Measurements from ENCODE around the gene ADRM1. TPM values are rescaled to one million over a fixed set of nuclear protein-coding genes. Genes with fewer than 3 reads are reported as not detected.

ADRM1 gene
- total RNA-seq, 1 donor from 2014 or later = 179 TPM

DNA sequence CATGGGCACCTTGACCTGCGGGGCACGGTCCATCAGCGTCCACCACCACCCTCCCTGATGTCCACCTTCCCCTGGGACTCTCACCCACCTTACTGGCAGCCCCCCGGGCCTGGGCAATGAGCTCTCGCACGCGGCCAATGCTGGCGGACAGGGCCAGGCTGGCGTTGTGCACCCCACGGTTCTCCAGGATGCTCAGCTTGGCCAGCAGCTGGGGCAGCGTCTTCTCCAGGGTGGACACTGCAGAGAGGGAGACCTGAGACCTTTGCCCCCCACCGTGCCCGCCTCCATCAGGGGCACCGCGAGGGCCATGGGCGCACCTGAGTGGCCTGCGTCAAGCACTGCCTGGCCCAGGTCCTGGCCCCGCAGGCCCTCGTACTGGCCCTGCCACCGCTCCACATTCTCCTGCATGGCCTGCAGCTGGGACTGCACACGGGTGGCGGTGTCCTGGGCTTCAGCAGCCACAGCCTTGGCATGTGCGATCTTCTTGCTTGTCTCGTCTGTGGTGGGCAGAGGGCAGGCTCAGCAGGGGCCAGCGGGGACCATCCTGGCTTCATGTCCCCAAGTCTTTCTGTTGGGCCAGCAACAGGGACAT, 12.0 kb downstream of the ADRM1 start:
- no peak overlapping the region for H3K4me3 Mint-ChIP-seq
- no peaks in the 10 kb centered on the region for H3K4me1 Mint-ChIP-seq
- no peaks in the 10 kb centered on the region for H3K27me3 Mint-ChIP-seq

DNA sequence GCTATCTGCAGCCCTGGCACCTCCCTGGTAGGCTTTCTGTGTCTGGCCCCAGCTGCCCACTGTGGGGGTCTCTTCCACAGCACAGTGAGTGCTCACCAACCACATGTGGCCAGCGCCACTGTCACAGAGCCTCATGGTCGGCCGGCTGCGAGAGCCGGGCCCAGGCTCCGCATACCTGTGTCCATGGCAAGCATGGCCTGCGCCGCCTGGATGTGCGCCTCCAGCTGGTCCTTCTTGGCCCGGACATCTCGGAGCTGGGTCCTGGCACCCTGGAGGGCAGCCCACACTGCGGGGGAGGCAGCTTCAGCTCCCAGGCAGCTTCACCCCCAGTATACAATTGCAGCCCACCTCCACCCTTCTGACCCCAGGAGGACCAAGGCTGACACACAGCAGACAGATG, 13.0 kb downstream of the ADRM1 start:
- Mint-ChIP-seq H3K4me3 (no peak overlapping the region), H3K9me3 (no peaks in the 10 kb centered on the region), H3K27ac (no peak overlapping the region), H3K4me1 (no peaks in the 10 kb centered on the region), H3K36me3 (ENCODE audit: low read depth) (no peaks in the 10 kb centered on the region), H3K27me3 (no peaks in the 10 kb centered on the region)
- no peak for DNase-seq
- intact Hi-C loops (cut with micrococcal nuclease) = no loop called here

More for the DNA sequence above, 12.0 kb downstream of the ADRM1 start:
- intact Hi-C loops (cut with micrococcal nuclease) = no loop called here
- Mint-ChIP-seq H3K9me3 (no peaks in the 10 kb centered on the region), H3K36me3 (ENCODE audit: low read depth) (no peaks in the 10 kb centered on the region), H3K27ac (no peak overlapping the region)
- no peak for DNase-seq

DNA sequence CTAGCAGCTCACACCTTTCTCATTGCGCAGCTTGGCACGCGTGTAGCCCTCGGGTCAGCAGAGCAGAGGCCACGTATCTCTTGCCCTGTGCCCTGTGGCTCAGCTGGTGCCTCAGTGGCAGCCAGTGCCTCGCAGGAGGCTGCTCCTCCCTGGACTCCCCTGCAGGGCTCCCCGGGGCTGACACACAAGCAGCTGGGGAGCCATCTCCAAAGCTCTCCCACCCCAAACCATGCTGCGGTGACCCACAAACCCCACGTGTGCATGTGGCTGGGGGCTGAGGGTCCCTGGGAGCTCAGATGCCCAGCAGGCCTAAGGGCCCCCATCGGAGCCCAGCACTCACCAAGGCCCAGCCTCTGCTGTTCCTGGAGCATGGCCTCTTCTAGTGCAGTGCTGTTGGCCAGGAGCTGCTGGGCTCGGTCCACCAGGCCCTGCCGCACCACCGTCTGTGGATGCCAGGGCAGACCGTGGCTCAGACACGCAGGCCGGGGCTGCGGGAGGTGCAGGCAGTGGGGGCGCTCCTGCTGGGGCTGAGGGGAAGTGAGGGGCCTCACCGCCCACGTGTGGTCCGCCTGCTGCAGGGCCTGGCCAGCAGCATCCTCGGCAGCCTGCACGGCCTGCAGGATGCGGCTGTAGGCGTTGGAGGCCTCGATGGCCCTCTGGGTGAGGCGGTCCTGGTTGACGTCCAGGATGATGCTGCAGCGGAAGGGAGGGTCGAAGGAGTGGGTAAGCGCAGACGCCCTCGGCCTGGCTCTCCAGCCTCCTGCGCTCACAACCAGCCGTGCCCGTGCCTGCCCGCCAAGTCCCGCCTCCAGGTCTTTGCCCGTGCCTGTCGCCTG, 13.8 kb downstream of the ADRM1 start:
- no peaks in the 10 kb centered on the region for H3K27me3 Mint-ChIP-seq
- no peaks in the 10 kb centered on the region for H3K36me3 Mint-ChIP-seq (ENCODE audit: low read depth)
- no peaks in the 10 kb centered on the region for H3K4me1 Mint-ChIP-seq
- no peak for DNase-seq
- no peaks in the 10 kb centered on the region for H3K9me3 Mint-ChIP-seq
- no peak overlapping the region for H3K4me3 Mint-ChIP-seq
- H3K27ac Mint-ChIP-seq = no peak overlapping the region
- intact Hi-C loops (cut with micrococcal nuclease) = no loop called here

DNA sequence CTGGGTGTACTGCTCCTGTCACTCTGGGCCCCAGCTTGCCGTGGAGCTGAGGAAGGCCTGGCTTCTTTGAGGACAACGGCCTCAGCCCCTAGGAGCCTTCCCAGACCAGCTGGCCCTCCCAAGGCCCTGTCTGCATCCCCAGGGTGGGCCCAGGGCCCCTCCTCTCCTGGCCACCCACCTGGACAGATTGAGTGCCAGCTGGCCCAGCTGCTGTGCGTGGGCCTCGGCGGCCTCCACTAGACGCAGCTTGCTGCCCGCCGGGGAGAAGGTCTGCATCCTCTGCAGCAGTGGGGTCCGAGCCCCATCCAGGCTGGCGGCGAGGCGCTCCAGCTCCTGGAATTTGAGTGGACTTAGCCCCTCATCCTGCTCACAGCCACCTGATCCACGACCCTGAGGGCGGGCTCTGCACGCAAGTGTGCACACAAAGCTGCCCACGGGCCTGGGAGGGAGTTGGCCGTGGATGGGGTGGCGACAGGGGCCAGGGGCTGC, 14.4 kb downstream of the ADRM1 start:
- intact Hi-C loops (cut with micrococcal nuclease) = no loop called here
- no peak for DNase-seq
- H3K4me3 Mint-ChIP-seq = no peak overlapping the region
- no peaks in the 10 kb centered on the region for H3K27me3 Mint-ChIP-seq
- H3K4me1 Mint-ChIP-seq = no peaks in the 10 kb centered on the region
- H3K9me3 Mint-ChIP-seq = no peaks in the 10 kb centered on the region
- H3K27ac Mint-ChIP-seq = no peak overlapping the region
- no peaks in the 10 kb centered on the region for H3K36me3 Mint-ChIP-seq (ENCODE audit: low read depth)

DNA sequence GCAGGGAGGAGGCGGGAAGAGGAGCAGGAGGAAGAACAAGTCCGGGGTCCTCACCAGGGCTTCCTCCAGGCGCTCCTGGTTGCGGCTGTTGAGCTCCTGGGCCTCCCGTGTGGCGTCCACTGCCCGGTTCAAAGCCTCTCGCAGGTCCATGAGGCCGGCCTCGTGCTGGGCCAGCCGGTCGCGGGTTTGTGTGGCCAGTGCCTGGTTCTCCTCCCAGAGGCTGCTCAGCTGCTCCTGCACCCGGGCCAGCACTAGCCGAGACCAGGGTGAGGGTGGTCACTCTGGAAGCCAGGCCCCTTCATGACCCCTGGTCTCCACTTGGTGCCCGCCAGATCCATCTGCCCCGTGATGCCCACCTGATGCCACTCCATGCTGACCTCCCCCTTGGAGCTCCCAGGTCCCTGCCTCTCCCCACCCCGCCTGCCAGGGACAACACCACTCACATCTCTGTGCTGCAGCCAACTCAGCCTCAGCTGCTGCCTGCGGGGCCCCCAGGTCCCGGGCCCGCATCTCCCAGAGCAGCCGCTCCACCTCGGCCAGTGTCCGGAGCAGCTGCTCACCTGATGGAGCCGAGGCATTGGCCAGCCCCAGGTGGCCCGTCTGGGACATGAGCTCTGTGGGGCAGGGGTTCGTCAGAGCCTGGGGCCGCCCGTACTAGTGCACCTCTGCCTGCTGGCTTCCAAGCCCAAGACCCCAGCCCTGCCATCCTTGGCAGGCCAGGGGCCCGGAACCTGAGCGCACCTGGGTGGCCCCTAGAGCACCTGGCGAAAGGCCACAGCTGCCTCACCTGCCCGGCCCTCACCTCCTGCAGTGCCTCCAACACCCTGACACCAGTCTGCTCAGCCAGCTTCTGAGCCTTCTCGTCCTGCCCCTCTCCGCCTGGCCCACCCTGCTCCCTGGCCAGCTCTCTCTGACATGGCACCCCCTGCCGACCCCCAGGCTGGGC, 15.9 kb downstream of the ADRM1 start:
- H3K36me3 Mint-ChIP-seq (ENCODE audit: low read depth) = no peaks in the 10 kb centered on the region
- DNase-seq = no peak
- no peaks in the 10 kb centered on the region for H3K4me1 Mint-ChIP-seq
- H3K27ac Mint-ChIP-seq = no peak overlapping the region
- H3K9me3 Mint-ChIP-seq = no peaks in the 10 kb centered on the region
- intact Hi-C loops (cut with micrococcal nuclease) = no loop called here
- no peak overlapping the region for H3K4me3 Mint-ChIP-seq
- H3K27me3 Mint-ChIP-seq = no peaks in the 10 kb centered on the region

DNA sequence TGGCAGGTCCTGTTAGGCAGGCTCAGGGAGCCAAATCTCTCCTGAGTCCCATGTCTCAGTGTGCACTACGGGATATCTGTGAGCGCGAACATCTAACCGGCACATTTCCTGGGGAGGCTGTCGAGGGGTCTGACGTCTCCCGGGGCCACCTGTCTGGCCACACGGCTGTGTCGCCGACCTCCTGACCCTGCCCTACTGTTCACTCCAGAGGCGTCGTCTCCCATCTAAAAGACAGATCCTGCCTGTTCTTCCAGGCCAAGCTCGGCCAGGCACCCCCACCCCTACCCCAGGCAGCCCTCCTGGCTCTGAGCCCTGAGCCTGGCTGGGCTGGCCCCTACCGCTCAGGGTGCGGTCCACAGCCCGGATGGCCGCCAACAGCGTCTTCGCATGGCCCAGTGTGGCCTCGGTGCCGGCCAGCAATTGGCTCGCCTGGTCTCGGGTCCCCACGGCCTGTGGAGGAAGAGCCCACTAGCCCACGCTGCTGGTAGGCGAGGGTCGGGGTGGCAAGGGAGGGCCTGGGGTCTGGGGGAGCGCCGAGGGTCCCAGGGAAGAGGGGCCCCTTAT, 16.6 kb downstream of the ADRM1 start:
- intact Hi-C loops (cut with micrococcal nuclease) = no loop called here
- Mint-ChIP-seq H3K4me3 (no peak overlapping the region), H3K27ac (no peak overlapping the region), H3K27me3 (no peaks in the 10 kb centered on the region), H3K36me3 (ENCODE audit: low read depth) (no peaks in the 10 kb centered on the region), H3K4me1 (no peaks in the 10 kb centered on the region), H3K9me3 (no peaks in the 10 kb centered on the region)
- no peak for DNase-seq

DNA sequence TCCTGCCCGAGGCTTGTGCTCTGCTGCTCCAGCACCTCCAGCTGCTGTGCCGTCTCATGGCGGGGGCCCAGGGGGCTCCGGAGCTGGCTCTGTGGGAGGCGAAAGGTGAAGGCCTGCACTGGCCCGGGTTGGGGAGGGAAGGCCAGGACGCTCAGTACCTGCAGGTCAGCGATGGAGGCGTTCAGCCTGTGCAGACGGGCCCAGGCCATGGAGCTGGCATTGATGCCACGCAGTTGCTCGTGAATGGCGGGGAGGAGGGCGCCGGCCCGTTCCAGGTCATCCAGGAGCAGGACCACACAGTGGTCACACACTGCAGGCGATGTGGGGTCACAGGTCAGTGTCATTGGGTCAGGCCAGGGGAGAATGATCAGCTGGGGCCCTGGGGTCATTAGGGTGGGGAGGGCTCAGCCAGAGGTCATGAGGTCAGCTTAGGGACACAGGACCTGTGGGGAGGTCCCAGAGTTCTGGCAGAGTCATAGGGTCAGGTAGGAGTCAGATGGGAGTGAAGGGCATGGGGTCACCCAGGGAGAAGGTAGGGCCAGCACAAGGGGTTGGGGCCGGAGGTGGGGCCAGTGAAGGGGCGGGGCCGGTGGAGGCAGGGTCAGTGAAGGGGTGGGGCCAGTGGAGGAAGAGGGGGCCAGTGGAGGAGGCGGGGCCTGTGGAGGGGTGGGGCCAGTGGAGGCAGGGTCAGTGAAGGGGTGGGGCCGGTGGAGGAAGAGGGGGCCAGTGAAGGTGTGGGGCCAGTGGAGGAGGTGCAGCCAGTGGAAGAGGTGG, 18.0 kb downstream of the ADRM1 start:
- no peak for DNase-seq
- H3K9me3 Mint-ChIP-seq = no peaks in the 10 kb centered on the region
- no peaks in the 10 kb centered on the region for H3K36me3 Mint-ChIP-seq (ENCODE audit: low read depth)
- H3K27me3 Mint-ChIP-seq = no peaks in the 10 kb centered on the region
- no peak overlapping the region for H3K4me3 Mint-ChIP-seq
- H3K27ac Mint-ChIP-seq = no peak overlapping the region
- no peaks in the 10 kb centered on the region for H3K4me1 Mint-ChIP-seq
- intact Hi-C loops (cut with micrococcal nuclease) = no loop called here

DNA sequence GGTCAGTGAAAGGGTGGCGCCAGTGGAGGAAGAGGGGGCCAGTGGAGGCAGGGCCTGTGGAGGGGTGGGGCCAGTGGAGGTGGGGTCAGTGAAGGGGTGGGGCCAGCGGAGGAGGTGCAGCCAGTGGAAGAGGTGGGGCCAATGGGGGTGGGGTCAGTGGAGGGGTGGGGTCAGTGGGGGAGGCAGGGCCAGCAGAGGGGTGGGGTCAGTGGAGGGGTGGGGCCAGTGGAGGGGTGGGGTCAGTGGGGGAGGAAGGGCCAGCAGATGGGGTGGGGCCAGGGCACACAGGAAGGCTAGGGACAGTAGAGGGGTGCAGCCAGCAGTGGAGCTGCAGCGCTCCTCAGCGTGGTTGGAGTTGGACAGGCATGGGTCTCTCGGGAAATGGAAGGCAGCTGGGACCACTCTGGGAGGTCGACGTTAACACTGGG, 18.7 kb downstream of the ADRM1 start:
- intact Hi-C loops (cut with micrococcal nuclease) = no loop called here
- DNase-seq = no peak
- Mint-ChIP-seq H3K36me3 (ENCODE audit: low read depth) (no peaks in the 10 kb centered on the region), H3K4me3 (no peak overlapping the region), H3K9me3 (no peaks in the 10 kb centered on the region), H3K27me3 (no peaks in the 10 kb centered on the region), H3K27ac (no peak overlapping the region), H3K4me1 (no peaks in the 10 kb centered on the region)

DNA sequence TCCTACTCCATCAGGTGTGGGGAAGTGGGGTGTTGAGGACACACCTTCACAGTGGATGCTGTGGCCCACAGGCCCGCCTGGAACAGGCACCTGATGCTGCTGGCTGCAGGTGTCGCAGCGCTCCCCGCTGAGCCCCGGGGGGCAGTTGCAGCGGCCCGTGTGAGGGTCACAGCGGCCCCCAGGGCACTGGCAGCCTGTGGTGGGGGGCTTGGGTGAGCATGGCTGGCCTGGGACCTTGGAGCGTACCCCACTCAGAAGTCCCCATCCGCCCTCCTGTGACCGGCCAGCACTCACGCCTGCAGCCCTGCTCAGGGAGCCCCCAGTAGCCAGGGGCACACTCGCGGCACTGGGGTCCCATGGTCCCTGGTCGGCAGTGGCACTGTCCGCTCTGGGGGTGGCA, 19.2 kb downstream of the ADRM1 start:
- no peak for DNase-seq
- Mint-ChIP-seq H3K4me3 (no peak overlapping the region), H3K27me3 (no peaks in the 10 kb centered on the region), H3K36me3 (ENCODE audit: low read depth) (no peaks in the 10 kb centered on the region), H3K27ac (no peak overlapping the region), H3K4me1 (no peaks in the 10 kb centered on the region), H3K9me3 (no peaks in the 10 kb centered on the region)
- intact Hi-C loops (cut with micrococcal nuclease) = no loop called here

DNA sequence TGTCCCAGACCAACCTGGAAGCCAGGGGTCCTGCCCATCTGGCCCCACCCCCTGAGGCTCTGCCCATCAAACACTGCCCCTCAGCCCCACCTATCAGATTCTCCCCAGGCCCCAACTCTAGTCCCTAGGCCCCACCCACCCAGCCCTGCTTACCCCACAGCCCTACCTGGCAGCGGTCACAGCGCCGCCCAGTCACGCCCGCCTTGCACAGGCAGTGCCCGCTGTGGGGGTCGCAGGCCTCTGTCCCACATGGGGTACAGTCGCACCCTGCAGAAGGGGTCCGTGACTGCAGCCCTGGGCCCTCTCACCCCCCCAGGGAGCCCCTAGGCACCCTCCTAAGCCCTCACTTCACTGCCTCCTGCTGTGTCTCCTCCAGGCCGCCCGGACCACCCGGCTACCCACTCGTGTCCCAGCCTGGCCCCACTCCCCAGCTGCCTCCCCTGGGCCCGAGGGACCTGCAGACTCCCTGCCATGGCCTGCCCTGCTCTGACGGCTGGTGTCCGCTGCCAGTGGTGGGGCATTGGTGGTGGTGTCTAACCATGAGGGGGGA, 19.8 kb downstream of the ADRM1 start:
- no peak overlapping the region for H3K4me3 Mint-ChIP-seq
- H3K4me1 Mint-ChIP-seq = no peaks in the 10 kb centered on the region
- intact Hi-C loops (cut with micrococcal nuclease) = no loop called here
- no peak for DNase-seq
- H3K27ac Mint-ChIP-seq = no peak overlapping the region
- no peaks in the 10 kb centered on the region for H3K36me3 Mint-ChIP-seq (ENCODE audit: low read depth)
- no peaks in the 10 kb centered on the region for H3K27me3 Mint-ChIP-seq
- no peaks in the 10 kb centered on the region for H3K9me3 Mint-ChIP-seq

DNA sequence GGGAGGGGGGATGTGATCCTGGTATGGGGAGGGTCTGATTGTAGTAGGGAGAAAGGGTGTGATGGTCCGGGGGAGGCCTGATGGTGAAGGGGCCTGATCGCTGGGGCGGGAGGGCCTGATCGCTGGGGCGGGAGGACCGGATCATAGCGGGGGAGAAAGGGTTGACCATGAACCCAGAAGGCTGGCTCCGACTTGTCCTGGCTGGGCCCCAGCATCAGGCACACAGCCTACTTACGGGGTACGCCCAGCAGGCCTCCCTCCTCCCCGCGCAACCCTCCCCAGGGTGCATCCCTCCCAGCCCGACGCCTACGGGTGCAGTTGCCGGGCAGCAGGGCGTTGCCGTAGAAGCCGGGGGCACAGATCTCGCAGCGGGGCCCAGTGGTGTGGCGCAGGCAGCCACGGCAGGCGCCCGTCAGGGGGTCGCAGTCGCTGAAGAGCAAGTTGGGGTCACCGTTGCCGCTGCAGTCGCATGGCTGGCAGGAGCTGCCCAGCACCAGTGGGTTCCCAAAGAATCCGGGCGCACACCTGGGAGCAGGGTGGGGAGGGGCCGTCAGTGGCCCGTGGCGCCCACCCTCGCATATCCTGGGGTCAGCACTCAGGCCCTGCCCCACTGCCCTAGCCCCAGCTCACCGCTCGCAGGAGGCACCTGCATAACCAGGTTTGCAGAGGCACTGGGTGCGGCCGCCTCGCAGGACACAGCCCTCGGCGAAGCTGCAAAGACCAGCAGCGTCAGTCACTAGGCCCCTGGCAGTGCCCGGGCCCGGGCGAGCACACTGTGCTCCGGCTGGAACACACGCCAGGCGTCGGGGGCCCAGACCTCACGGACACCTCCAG, 20.6 kb downstream of the ADRM1 start:
- Mint-ChIP-seq H3K27me3 (no peaks in the 10 kb centered on the region), H3K4me3 (no peak overlapping the region), H3K4me1 (no peaks in the 10 kb centered on the region), H3K36me3 (ENCODE audit: low read depth) (no peaks in the 10 kb centered on the region), H3K9me3 (no peaks in the 10 kb centered on the region), H3K27ac (no peak overlapping the region)
- intact Hi-C loops (cut with micrococcal nuclease) = no loop called here
- no peak for DNase-seq

All from activated CD4-positive, alpha-beta T cell treated with anti-CD3 and anti-CD28 coated beads, Interleukin-2, amount 10 ng/mL, durations not matched to agents 24 days and 14 days (primary cell).